Gastrocnemius medialis (tissue), 4 donors: Measurements from ENCODE around the gene DNAAF5. TPM values are rescaled to one million over a fixed set of nuclear protein-coding genes. Genes with fewer than 3 reads are reported as not detected.
A peak's percentile ranks its signal among the peaks of the same experiment; 100 is the strongest.

Source experiments
- ATAC-seq, 2 donors: fragments of 150-250 bp; one replicate each; pipeline ENCODE4 v1.9.1; 2016
- DNase-seq, 2 donors: peaks; one replicate each; pipeline ENCODE4 v3.0.0-alpha.2; 2019
- H3K27ac ChIP-seq, 4 donors: fragments of 200-600 bp; sonication (generic); 1 replicate in 1 of 4; 2 replicates in 3 of 4; pipeline ENCODE4 v1.5.1; 2016 to 2018; ENCODE audit warnings: mild to moderate bottlenecking in 2 of 4, moderate library complexity in 1 of 4
- H3K27me3 ChIP-seq, 3 donors: fragments of 200-600 bp; sonication (generic) in 2 of 3; 1 replicate in 1 of 3; 2 replicates in 2 of 3; pipeline versions ENCODE4 v1.5.1 to v1.6.0; 2016 to 2019; ENCODE audit warnings: mild to moderate bottlenecking in 1 of 3, moderate library complexity in 1 of 3
- H3K36me3 ChIP-seq, 2 donors: fragments of 200-600 bp; sonication (generic) in 1 of 2; one replicate each; pipeline ENCODE4 v1.5.1; 2017 to 2018
- H3K4me1 ChIP-seq, 2 donors: fragments of 200-600 bp; sonication (generic) in 1 of 2; one replicate each; pipeline ENCODE4 v1.5.1; 2016 to 2017; ENCODE audit warnings: mild to moderate bottlenecking in 2 of 2
- H3K4me3 ChIP-seq, 4 donors: fragments of 200-600 bp; sonication (generic) in 3 of 4; 1 replicate in 1 of 4; 2 replicates in 3 of 4; pipeline ENCODE4 v1.5.1; 2016 to 2019; ENCODE audit warnings: mild to moderate bottlenecking in 2 of 4
- H3K9me3 ChIP-seq, 3 donors: fragments of 200-600 bp; sonication (generic) in 2 of 3; 1 replicate in 1 of 3; 2 replicates in 2 of 3; pipeline ENCODE4 v1.5.1; 2016 to 2019
- POLR2A ChIP-seq, 2 donors: fragments of 450-650 bp; IDR thresholded peaks; one replicate each; pipeline ENCODE4 v1.6.1; 2017; ENCODE audit warnings: antibody characterized with exemption in 2 of 2, mild to moderate bottlenecking in 2 of 2, moderate library complexity in 2 of 2
- in situ Hi-C, 4 donors: fragments of 200-750 bp; cut with MboI; loops; one replicate each; pipeline versions ENCODE4 v1.15.0 to v1.8.0; 2017; ENCODE audit warnings: low sequenced_read_pairs in 4 of 4
- intact Hi-C: fragments of 100-400 bp; cut with DNase I; formaldehyde crosslinking; loops from one replicate; pipeline ENCODE4 v1.15.1; 2023; ENCODE audit warnings: low total_unique reads
- total RNA-seq, 4 donors: library from RNA; depleted of rRNA; stranded (reverse); fragments of >200 nt; gene quantifications; one replicate each; pipeline versions ENCODE4 v1.1.0 to v1.2.3, GENCODE V29; 2016
- TF ChIP-seq, protein P1 (sequence below), 5 experiments: fragments of 450-650 bp in 3 of 5; fragments of 200-600 bp in 2 of 5; sonication (generic) in 2 of 5; IDR thresholded peaks in 4 of 5; conservative IDR thresholded peaks in 1 of 5; 1 replicate in 4 of 5; 2 replicates in 1 of 5; pipeline ENCODE4 v1.5.1; 2016 to 2019; ENCODE audit warnings: antibody characterized with exemption in 5 of 5, mild to moderate bottlenecking in 3 of 5, moderate library complexity in 3 of 5

The DNAAF5 gene
- total RNA-seq, 4 donors from 2014 or later, result 22.4 to 36.2 (median 30.6) TPM

DNA sequence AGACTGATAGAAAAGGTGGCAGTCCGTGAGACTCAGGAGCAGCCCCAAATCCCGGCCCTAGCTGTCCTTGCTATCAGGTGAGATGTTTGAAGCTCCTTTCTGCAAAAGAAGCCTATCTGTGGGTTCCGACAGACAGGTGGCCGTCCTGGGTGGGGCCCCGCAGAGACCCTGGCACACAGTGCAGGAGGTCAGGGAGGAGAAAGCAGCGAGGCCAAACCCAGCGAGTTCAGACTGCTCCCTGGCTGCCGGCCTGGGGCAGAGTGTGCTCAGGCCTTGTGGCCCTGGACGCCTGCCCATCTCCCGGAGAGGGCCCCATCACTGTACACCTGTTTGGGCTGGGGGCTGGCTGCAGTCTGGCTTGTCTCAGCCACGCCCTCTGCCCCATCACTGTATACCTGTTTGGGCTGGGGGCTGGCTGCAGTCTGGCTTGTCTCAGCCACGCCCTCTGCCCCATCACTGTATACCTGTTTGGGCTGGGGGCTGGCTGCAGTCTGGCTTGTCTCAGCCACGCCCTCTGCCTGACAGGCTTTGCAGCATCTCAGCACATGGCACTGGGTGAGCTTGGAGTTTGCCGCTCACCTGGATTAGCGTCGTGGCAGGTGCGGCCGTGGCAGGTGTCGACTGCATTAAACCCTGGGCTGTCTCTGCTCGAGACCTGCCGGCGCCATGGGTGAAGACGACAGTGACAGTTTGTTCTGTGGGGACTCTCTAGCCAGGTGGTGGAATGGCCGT is 12.4 kb downstream of the DNAAF5 start:
- Histone ChIP-seq H3K4me1 (peaks cover 9 to 12% of the 10 kb centered on the region in 2 donors), H3K36me3 (peaks cover 0 to 18% of the 10 kb centered on the region in 2 donors), H3K27me3 (no peaks in the 10 kb centered on the region), H3K9me3 (peaks cover 0 to 3% (median 0%) of the 10 kb centered on the region in 3 donors), H3K4me3 (no peak overlapping the region), H3K27ac (peak overlapping the region in 2 of 4 donors; percentile 30 to 59)
- intact Hi-C loops, result no loop called here
- ATAC-seq (peak in 1 of 2 donors; percentile 55), DNase-seq (peak in 1 of 2 donors; percentile 56)
- in situ Hi-C loops, result loop anchor here in 1 of 4 donors (10.0 kb wide), 1 partner anchor 414 kb away; no protein-coding TSS in a partner anchor
- TF ChIP-seq POLR2A (IDR thresholded peaks at IDR 0.05), result no peak
- TF ChIP-seq, protein P1, sequence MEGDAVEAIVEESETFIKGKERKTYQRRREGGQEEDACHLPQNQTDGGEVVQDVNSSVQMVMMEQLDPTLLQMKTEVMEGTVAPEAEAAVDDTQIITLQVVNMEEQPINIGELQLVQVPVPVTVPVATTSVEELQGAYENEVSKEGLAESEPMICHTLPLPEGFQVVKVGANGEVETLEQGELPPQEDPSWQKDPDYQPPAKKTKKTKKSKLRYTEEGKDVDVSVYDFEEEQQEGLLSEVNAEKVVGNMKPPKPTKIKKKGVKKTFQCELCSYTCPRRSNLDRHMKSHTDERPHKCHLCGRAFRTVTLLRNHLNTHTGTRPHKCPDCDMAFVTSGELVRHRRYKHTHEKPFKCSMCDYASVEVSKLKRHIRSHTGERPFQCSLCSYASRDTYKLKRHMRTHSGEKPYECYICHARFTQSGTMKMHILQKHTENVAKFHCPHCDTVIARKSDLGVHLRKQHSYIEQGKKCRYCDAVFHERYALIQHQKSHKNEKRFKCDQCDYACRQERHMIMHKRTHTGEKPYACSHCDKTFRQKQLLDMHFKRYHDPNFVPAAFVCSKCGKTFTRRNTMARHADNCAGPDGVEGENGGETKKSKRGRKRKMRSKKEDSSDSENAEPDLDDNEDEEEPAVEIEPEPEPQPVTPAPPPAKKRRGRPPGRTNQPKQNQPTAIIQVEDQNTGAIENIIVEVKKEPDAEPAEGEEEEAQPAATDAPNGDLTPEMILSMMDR (IDR thresholded peaks at IDR 0.05 in 4 of 5, conservative IDR thresholded peaks at IDR 0.05 in 1 of 5), result no peak

GRCh38 chr7:739455-739982 is 13.0 kb downstream of the DNAAF5 start:
- no peak for DNase-seq
- H3K36me3 ChIP-seq, result peaks cover 0 to 18% of the 10 kb centered on the region in 2 donors
- H3K27ac ChIP-seq, result no peak overlapping the region
- TF ChIP-seq, protein P1 (IDR thresholded peaks at IDR 0.05 in 4 of 5, conservative IDR thresholded peaks at IDR 0.05 in 1 of 5), result no peak
- TF ChIP-seq POLR2A (IDR thresholded peaks at IDR 0.05), result no peak
- no peak overlapping the region for H3K4me3 ChIP-seq
- ATAC-seq, result no peak
- peaks cover 0 to under 1% (median 0%) of the 10 kb centered on the region in 3 donors for H3K9me3 ChIP-seq
- H3K27me3 ChIP-seq, result no peaks in the 10 kb centered on the region
- in situ Hi-C loops, result loop anchor here in 1 of 4 donors (10.0 kb wide), 1 partner anchor 415 kb away; no protein-coding TSS in a partner anchor
- peaks cover 9 to 12% of the 10 kb centered on the region in 2 donors for H3K4me1 ChIP-seq
- intact Hi-C loops, result no loop called here

GRCh38 chr7:739983-740942 is 13.8 kb downstream of the DNAAF5 start:
- TF ChIP-seq, protein P1 (IDR thresholded peaks at IDR 0.05 in 4 of 5, conservative IDR thresholded peaks at IDR 0.05 in 1 of 5), result no peak
- TF ChIP-seq POLR2A (IDR thresholded peaks at IDR 0.05), result no peak
- H3K27me3 ChIP-seq, result no peaks in the 10 kb centered on the region
- H3K27ac ChIP-seq, result no peak overlapping the region
- H3K4me1 ChIP-seq, result peaks cover 9 to 12% of the 10 kb centered on the region in 2 donors
- in situ Hi-C loops, result loop anchor here in 1 of 4 donors (10.0 kb wide), 1 partner anchor 415 kb away; no protein-coding TSS in a partner anchor
- intact Hi-C loops, result no loop called here
- no peaks in the 10 kb centered on the region for H3K9me3 ChIP-seq
- ATAC-seq, result no peak
- no peak overlapping the region for H3K4me3 ChIP-seq
- H3K36me3 ChIP-seq, result peaks cover 0 to 15% of the 10 kb centered on the region in 2 donors
- no peak for DNase-seq

DNA sequence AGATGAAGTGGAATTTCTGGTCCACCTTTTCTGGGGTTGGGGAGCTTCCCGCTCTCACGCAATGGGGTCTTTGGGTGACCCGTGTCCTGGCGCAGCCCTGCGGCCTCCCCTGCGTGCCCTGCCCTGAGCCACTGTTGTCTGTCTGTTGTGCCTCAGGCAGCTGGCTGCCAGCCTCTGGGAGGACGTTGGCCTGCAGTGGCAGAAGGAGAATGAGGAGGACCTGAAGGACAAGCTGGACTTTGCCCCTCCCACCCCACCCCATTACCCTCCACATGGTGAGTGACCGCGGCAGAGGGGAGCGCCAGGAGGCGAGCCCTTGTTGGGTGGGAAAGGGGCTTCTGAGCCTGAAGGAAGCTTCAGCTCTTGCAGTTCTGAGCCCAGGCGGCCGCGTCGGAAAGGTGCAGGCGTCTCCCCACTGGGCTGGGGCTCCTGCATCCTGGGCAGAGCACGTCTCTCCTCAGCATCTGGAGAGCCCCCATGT is 14.7 kb downstream of the DNAAF5 start:
- peaks cover 0 to 15% of the 10 kb centered on the region in 2 donors for H3K36me3 ChIP-seq
- in situ Hi-C loops, result no loop called here
- ATAC-seq (no peak), DNase-seq (no peak)
- TF ChIP-seq, protein P1 (IDR thresholded peaks at IDR 0.05 in 4 of 5, conservative IDR thresholded peaks at IDR 0.05 in 1 of 5), result no peak
- no peak for TF ChIP-seq POLR2A (IDR thresholded peaks at IDR 0.05)
- H3K27ac ChIP-seq, result no peak overlapping the region
- no peaks in the 10 kb centered on the region for H3K27me3 ChIP-seq
- H3K9me3 ChIP-seq, result no peaks in the 10 kb centered on the region
- no peak overlapping the region for H3K4me3 ChIP-seq
- intact Hi-C loops, result no loop called here
- H3K4me1 ChIP-seq, result peaks cover 9 to 12% of the 10 kb centered on the region in 2 donors
